ENCODE results near the gene MLANA. TPM values are rescaled to one million over a fixed set of nuclear protein-coding genes. Genes with fewer than 3 reads are reported as not detected.

Gene MLANA
- total and polyA plus RNA-seq, 4 donors = 0.05 to 0.29 (median 0.16) TPM

DNA sequence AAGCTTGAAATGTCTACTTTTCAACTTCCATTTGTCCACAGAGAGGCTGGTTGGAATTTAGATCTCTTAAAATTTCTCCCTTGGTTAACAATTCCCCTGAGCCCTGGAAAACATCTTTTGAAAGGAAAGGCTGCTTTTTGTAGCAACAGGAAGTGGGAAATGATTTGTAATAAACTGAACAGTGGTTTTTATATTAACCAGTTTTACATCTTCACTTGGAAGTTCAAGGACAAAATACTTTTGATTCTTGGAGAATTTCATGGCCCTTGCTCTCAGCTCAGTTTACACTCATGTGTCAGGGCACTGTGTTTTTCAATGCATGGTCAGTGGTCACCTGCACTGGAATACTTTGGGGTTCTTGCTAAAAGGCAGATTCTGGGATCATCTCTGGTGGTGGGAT is 9.9 kb downstream of the MLANA start:
- Histone ChIP-seq H3K36me3 (ENCODE audit: control insufficient read depth in 4 of 4, insufficient read depth in 3 of 4, low read depth in 1 of 4, low read length in 3 of 4) (peaks cover 0 to 4% (median 0%) of the 10 kb centered on the region in 4 donors), H3K9me3 (ENCODE audit: control insufficient read depth in 4 of 4, low read length in 3 of 4) (no peaks in the 10 kb centered on the region)
- no peak for DNase-seq (ENCODE audit: low spot score)

DNA sequence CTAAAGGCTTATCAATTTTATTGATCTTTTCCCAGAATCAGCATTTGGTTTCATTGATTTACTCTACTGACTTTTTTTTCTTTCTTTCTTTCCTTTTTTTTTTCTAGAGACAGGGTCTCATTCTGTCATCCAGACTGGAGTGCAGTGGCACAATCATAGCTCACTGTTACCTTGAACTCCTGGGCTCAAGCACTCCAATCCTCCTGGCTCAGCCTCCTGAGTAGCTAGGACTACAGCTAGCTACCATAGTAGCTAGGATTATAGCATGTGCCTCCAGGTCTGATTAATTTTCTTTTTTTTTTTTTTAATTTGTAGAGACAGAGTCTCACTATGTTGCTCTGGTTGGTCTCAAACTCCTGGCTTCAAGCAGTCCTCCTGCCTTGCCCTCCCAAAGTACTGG is 11.7 kb downstream of the MLANA start:
- no peak for DNase-seq (ENCODE audit: low spot score)
- Histone ChIP-seq H3K36me3 (ENCODE audit: control insufficient read depth in 4 of 4, insufficient read depth in 3 of 4, low read depth in 1 of 4, low read length in 3 of 4) (peaks cover 0 to 2% (median 0%) of the 10 kb centered on the region in 4 donors), H3K4me1 (ENCODE audit: control insufficient read depth in 4 of 4, insufficient read depth in 4 of 4, low read length in 3 of 4) (no peaks in the 10 kb centered on the region), H3K9ac (ENCODE audit: low read depth in 1 of 2, low read length in 2 of 2) (no peak overlapping the region), H3K4me3 (ENCODE audit: low read depth in 1 of 3, low read length in 3 of 3) (no peak overlapping the region), H3K27me3 (ENCODE audit: control insufficient read depth in 4 of 4, insufficient read depth in 4 of 4, low read length in 3 of 4) (no peaks in the 10 kb centered on the region), H3K9me3 (ENCODE audit: control insufficient read depth in 4 of 4, low read length in 3 of 4) (no peaks in the 10 kb centered on the region), H3K27ac (ENCODE audit: low read depth in 1 of 2, low read length in 2 of 2) (no peak overlapping the region)
- TF ChIP-seq, protein P1, sequence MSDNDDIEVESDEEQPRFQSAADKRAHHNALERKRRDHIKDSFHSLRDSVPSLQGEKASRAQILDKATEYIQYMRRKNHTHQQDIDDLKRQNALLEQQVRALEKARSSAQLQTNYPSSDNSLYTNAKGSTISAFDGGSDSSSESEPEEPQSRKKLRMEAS (IDR thresholded peaks at IDR 0.05) = no peak
- TF ChIP-seq JUND (IDR thresholded peaks at IDR 0.05) (no peak), EGR1 (IDR thresholded peaks at IDR 0.05; ENCODE audit: low read depth in 2 of 2) (no peak), YY1 (IDR thresholded peaks at IDR 0.05) (no peak), HNF4G (IDR thresholded peaks at IDR 0.05) (no peak), TAF1 (conservative IDR thresholded peaks at IDR 0.05) (no peak), FOXA1 (IDR thresholded peaks at IDR 0.05) (no peak)

More for the DNA sequence above, 9.9 kb downstream of the MLANA start:
- Histone ChIP-seq H3K4me3 (ENCODE audit: low read depth in 1 of 3, low read length in 3 of 3) (no peak overlapping the region), H3K9ac (ENCODE audit: low read depth in 1 of 2, low read length in 2 of 2) (no peak overlapping the region), H3K27me3 (ENCODE audit: control insufficient read depth in 4 of 4, insufficient read depth in 4 of 4, low read length in 3 of 4) (no peaks in the 10 kb centered on the region), H3K27ac (ENCODE audit: low read depth in 1 of 2, low read length in 2 of 2) (no peak overlapping the region), H3K4me1 (ENCODE audit: control insufficient read depth in 4 of 4, insufficient read depth in 4 of 4, low read length in 3 of 4) (no peaks in the 10 kb centered on the region)
- TF ChIP-seq, protein P2, sequence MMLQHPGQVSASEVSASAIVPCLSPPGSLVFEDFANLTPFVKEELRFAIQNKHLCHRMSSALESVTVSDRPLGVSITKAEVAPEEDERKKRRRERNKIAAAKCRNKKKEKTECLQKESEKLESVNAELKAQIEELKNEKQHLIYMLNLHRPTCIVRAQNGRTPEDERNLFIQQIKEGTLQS (IDR thresholded peaks at IDR 0.05) = no peak
- TF ChIP-seq SP1 (IDR thresholded peaks at IDR 0.05) = no peak
- TF ChIP-seq HNF4G (IDR thresholded peaks at IDR 0.05) = no peak
- TF ChIP-seq, protein P1 (IDR thresholded peaks at IDR 0.05) = no peak
- no peak for TF ChIP-seq NR2F2 (IDR thresholded peaks at IDR 0.05)
- no peak for TF ChIP-seq RXRA (IDR thresholded peaks at IDR 0.05)
- no peak for TF ChIP-seq TAF1 (conservative IDR thresholded peaks at IDR 0.05)
- no peak for TF ChIP-seq HNF4A (conservative IDR thresholded peaks at IDR 0.05)
- TF ChIP-seq YY1 (IDR thresholded peaks at IDR 0.05) = no peak
- no peak for TF ChIP-seq RAD21 (IDR thresholded peaks at IDR 0.05)
- no peak for TF ChIP-seq FOXA2 (IDR thresholded peaks at IDR 0.05)
- TF ChIP-seq, protein P3, sequence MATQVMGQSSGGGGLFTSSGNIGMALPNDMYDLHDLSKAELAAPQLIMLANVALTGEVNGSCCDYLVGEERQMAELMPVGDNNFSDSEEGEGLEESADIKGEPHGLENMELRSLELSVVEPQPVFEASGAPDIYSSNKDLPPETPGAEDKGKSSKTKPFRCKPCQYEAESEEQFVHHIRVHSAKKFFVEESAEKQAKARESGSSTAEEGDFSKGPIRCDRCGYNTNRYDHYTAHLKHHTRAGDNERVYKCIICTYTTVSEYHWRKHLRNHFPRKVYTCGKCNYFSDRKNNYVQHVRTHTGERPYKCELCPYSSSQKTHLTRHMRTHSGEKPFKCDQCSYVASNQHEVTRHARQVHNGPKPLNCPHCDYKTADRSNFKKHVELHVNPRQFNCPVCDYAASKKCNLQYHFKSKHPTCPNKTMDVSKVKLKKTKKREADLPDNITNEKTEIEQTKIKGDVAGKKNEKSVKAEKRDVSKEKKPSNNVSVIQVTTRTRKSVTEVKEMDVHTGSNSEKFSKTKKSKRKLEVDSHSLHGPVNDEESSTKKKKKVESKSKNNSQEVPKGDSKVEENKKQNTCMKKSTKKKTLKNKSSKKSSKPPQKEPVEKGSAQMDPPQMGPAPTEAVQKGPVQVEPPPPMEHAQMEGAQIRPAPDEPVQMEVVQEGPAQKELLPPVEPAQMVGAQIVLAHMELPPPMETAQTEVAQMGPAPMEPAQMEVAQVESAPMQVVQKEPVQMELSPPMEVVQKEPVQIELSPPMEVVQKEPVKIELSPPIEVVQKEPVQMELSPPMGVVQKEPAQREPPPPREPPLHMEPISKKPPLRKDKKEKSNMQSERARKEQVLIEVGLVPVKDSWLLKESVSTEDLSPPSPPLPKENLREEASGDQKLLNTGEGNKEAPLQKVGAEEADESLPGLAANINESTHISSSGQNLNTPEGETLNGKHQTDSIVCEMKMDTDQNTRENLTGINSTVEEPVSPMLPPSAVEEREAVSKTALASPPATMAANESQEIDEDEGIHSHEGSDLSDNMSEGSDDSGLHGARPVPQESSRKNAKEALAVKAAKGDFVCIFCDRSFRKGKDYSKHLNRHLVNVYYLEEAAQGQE (IDR thresholded peaks at IDR 0.05) = no peak
- TF ChIP-seq FOXA1 (IDR thresholded peaks at IDR 0.05) = no peak
- TF ChIP-seq, protein P4, sequence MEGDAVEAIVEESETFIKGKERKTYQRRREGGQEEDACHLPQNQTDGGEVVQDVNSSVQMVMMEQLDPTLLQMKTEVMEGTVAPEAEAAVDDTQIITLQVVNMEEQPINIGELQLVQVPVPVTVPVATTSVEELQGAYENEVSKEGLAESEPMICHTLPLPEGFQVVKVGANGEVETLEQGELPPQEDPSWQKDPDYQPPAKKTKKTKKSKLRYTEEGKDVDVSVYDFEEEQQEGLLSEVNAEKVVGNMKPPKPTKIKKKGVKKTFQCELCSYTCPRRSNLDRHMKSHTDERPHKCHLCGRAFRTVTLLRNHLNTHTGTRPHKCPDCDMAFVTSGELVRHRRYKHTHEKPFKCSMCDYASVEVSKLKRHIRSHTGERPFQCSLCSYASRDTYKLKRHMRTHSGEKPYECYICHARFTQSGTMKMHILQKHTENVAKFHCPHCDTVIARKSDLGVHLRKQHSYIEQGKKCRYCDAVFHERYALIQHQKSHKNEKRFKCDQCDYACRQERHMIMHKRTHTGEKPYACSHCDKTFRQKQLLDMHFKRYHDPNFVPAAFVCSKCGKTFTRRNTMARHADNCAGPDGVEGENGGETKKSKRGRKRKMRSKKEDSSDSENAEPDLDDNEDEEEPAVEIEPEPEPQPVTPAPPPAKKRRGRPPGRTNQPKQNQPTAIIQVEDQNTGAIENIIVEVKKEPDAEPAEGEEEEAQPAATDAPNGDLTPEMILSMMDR (IDR thresholded peaks at IDR 0.05; ENCODE audit: low read depth, low read length, missing input control) = no peak
- TF ChIP-seq JUND (IDR thresholded peaks at IDR 0.05) = no peak
- TF ChIP-seq EGR1 (IDR thresholded peaks at IDR 0.05; ENCODE audit: low read depth in 2 of 2) = no peak
- TF ChIP-seq, protein P5, sequence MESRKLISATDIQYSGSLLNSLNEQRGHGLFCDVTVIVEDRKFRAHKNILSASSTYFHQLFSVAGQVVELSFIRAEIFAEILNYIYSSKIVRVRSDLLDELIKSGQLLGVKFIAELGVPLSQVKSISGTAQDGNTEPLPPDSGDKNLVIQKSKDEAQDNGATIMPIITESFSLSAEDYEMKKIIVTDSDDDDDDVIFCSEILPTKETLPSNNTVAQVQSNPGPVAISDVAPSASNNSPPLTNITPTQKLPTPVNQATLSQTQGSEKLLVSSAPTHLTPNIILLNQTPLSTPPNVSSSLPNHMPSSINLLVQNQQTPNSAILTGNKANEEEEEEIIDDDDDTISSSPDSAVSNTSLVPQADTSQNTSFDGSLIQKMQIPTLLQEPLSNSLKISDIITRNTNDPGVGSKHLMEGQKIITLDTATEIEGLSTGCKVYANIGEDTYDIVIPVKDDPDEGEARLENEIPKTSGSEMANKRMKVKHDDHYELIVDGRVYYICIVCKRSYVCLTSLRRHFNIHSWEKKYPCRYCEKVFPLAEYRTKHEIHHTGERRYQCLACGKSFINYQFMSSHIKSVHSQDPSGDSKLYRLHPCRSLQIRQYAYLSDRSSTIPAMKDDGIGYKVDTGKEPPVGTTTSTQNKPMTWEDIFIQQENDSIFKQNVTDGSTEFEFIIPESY (IDR thresholded peaks at IDR 0.05) = no peak
- TF ChIP-seq GABPA (IDR thresholded peaks at IDR 0.05 in 1 of 2, conservative IDR thresholded peaks at IDR 0.05 in 1 of 2) = no peak

All from liver (tissue), 9 donors.